Measurements from ENCODE around the gene GIGYF1.
A peak's percentile ranks its signal among the peaks of the same experiment; 100 is the strongest.

GIGYF1 gene

GRCh38 chr7:100694098-100694745, at the start of gene GIGYF1:
GIGYF1 (minus strand) TSS chr7:100694250; CDS start chr7:100688238, 6,012 bp downstream.
- no peak for DNase-seq (ENCODE audit: low read depth)
- TF ChIP-seq CTCF (IDR thresholded peaks at IDR 0.05; ENCODE audit: control insufficient read depth, insufficient read depth, low read depth, low read length, missing control alignments): no peak
- peak within 1 kb of the TSS; percentile 72 for H3K4me3 ChIP-seq (ENCODE audit: control insufficient read depth, low read depth, low read length)

GRCh38 chr7:100739934-100740333, 45.9 kb upstream of the GIGYF1 start:
- H3K4me3 ChIP-seq (ENCODE audit: control insufficient read depth, low read depth, low read length): no peak overlapping the region
- no peak for TF ChIP-seq CTCF (IDR thresholded peaks at IDR 0.05; ENCODE audit: control insufficient read depth, insufficient read depth, low read depth, low read length, missing control alignments)
- no peak for DNase-seq (ENCODE audit: low read depth)

GRCh38 chr7:100736671-100737070, 42.6 kb upstream of the GIGYF1 start:
- TF ChIP-seq CTCF (IDR thresholded peaks at IDR 0.05; ENCODE audit: control insufficient read depth, insufficient read depth, low read depth, low read length, missing control alignments): no peak

GRCh38 chr7:100735730-100736129, 41.7 kb upstream of the GIGYF1 start:
- no peak for TF ChIP-seq CTCF (IDR thresholded peaks at IDR 0.05; ENCODE audit: control insufficient read depth, insufficient read depth, low read depth, low read length, missing control alignments)
- no peak for DNase-seq (ENCODE audit: low read depth)
- no peak overlapping the region for H3K4me3 ChIP-seq (ENCODE audit: control insufficient read depth, low read depth, low read length)

More at GRCh38 chr7:100736671-100737070, 42.6 kb upstream of the GIGYF1 start:
- H3K4me3 ChIP-seq (ENCODE audit: control insufficient read depth, low read depth, low read length): no peak overlapping the region
- no peak for DNase-seq (ENCODE audit: low read depth)

GRCh38 chr7:100731937-100732636, 38.0 kb upstream of the GIGYF1 start:
- no peak overlapping the region for H3K4me3 ChIP-seq (ENCODE audit: control insufficient read depth, low read depth, low read length)
- TF ChIP-seq CTCF (IDR thresholded peaks at IDR 0.05; ENCODE audit: control insufficient read depth, insufficient read depth, low read depth, low read length, missing control alignments): no peak
- no peak for DNase-seq (ENCODE audit: low read depth)

GRCh38 chr7:100730136-100730800, 36.2 kb upstream of the GIGYF1 start:
- DNase-seq (ENCODE audit: low read depth): no peak
- no peak for TF ChIP-seq CTCF (IDR thresholded peaks at IDR 0.05; ENCODE audit: control insufficient read depth, insufficient read depth, low read depth, low read length, missing control alignments)
- no peak overlapping the region for H3K4me3 ChIP-seq (ENCODE audit: control insufficient read depth, low read depth, low read length)
